Fibroblast of villous mesenchyme (primary cell): ENCODE data around the gene MRPS10. TPM values are rescaled to one million over a fixed set of nuclear protein-coding genes. Genes with fewer than 3 reads are reported as not detected.
A peak's percentile ranks its signal among the peaks of the same experiment; 100 is the strongest.

ENCODE experiments used
- DNase-seq: peaks from one replicate; pipeline ENCODE4 v3.0.0-alpha.2; 2010; ENCODE audit warnings: low read depth
- H3K4me3 ChIP-seq: 2 replicates; pipeline ENCODE4 v1.5.1; 2011; ENCODE audit warnings: low read depth, mild to moderate bottlenecking, low read length
- total RNA-seq: library from RNA; depleted of rRNA; stranded (reverse); fragments of >200 nt; gene quantifications from 2 replicates; pipeline ENCODE4 v1.2.3, GENCODE V29; 2012
- TF ChIP-seq, protein P1 (sequence below): IDR thresholded peaks from 2 replicates; pipeline ENCODE4 v1.5.1; 2012; ENCODE audit warnings: low read depth, mild to moderate bottlenecking, low read length; ENCODE audit not compliant: insufficient read depth

MRPS10 gene
- total RNA-seq, 1 donor, result 66.5 TPM

- peak; percentile 50 for DNase-seq
- TF ChIP-seq, protein P1, sequence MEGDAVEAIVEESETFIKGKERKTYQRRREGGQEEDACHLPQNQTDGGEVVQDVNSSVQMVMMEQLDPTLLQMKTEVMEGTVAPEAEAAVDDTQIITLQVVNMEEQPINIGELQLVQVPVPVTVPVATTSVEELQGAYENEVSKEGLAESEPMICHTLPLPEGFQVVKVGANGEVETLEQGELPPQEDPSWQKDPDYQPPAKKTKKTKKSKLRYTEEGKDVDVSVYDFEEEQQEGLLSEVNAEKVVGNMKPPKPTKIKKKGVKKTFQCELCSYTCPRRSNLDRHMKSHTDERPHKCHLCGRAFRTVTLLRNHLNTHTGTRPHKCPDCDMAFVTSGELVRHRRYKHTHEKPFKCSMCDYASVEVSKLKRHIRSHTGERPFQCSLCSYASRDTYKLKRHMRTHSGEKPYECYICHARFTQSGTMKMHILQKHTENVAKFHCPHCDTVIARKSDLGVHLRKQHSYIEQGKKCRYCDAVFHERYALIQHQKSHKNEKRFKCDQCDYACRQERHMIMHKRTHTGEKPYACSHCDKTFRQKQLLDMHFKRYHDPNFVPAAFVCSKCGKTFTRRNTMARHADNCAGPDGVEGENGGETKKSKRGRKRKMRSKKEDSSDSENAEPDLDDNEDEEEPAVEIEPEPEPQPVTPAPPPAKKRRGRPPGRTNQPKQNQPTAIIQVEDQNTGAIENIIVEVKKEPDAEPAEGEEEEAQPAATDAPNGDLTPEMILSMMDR, result no peak
- H3K4me3 ChIP-seq, result no peak overlapping the region
These were observed 42.8 kb upstream of the MRPS10 start for GRCh38 chr6:42260396-42260888.

DNA sequence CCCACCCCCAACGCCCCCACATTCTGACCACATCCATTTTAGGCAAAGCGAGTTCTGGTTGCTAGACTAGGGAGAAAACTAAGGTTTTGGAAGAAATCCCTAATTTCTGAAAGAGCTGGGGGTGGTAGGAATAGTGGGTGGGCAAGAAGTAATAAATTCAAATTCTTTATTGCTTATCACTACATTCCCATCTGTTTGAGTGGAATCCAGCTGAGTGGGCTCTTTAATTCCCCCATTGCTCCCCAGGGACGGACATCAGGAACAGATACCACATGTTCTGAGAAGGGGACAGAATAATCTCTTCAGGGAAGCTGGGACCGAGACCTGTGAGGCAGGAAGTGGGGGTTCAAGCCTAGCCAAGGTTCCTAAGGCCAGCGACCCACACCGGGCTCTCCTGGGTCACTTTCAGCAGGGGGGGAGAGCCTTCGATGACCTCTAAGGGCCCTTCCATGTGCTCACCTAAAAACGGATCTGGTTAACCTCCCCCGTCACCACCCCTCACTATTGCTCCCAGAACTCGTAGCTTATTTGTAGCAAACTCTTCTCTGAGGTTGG is 42.3 kb upstream of the MRPS10 start:
- H3K4me3 ChIP-seq, result no peak overlapping the region
- no peak for DNase-seq
- TF ChIP-seq, protein P1, result no peak

DNA sequence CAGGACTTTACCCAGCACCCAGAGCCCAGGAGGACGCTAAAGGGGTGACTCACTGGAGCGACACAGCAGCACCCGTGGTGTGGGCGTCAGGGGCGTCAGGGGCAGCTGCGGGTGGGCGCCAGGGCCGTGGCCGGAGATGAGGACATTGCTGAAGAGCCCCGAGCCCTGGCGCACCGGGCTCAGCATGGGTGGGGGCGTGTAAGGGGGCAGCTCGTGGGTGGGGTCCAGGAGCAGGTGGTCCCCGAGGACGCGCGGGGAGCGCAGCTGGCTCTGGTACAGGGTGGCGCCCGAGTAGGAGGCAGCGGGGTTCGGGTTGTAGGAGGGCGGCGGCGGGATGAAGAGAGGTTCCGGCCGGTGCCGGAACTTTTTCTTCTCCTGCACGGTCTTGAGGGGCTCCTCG is 41.6 kb upstream of the MRPS10 start:
- no peak overlapping the region for H3K4me3 ChIP-seq
- TF ChIP-seq, protein P1, result no peak
- no peak for DNase-seq

- TF ChIP-seq, protein P1, result no peak
- no peak for DNase-seq
These were observed 40.0 kb upstream of the MRPS10 start for GRCh38 chr6:42257614-42258013.

GRCh38 chr6:42257063-42257462 is 39.4 kb upstream of the MRPS10 start:
- peak; percentile 54 for DNase-seq
- H3K4me3 ChIP-seq, result no peak overlapping the region
- TF ChIP-seq, protein P1, result no peak

More at GRCh38 chr6:42257614-42258013, 40.0 kb upstream of the MRPS10 start:
- no peak overlapping the region for H3K4me3 ChIP-seq

DNA sequence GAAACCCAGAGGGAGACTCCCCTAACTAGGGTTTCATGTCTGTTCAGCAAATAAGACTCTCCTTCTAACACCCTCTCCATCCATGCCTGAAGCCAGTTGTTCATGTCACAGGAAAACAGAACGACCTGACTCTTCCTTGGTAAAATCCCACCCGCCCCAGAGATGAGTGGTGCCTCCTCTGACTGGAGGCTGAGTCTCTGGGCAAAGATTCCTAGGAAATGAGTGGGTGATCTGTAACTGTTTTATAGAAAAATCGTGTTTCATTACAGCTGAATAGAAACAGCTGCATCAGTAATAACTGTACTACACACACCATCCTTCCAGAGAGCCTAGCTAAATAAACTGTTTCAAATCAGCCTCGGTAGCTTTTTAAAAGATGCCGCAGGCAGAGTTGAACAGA is 37.4 kb upstream of the MRPS10 start:
- H3K4me3 ChIP-seq, result no peak overlapping the region
- TF ChIP-seq, protein P1, result no peak
- DNase-seq, result no peak

GRCh38 chr6:42254505-42254904 is 36.8 kb upstream of the MRPS10 start:
- no peak for DNase-seq
- TF ChIP-seq, protein P1, result no peak
- no peak overlapping the region for H3K4me3 ChIP-seq
